ENCODE data around the gene TRRAP.

- no peak for TF ChIP-seq POLR2A (IDR thresholded peaks at IDR 0.05)
- TF ChIP-seq CTCF (IDR thresholded peaks at IDR 0.05): no peak
Measured at GRCh38 chr7:98964596-98964995, 86.3 kb downstream of the TRRAP start.
